Measurements from ENCODE around the gene SLX4IP.
A peak's percentile ranks its signal among the peaks of the same experiment; 100 is the strongest.

Gene SLX4IP

GRCh38 chr20:10466325-10466724 is 31.2 kb downstream of the SLX4IP start:
- DNase-seq (ENCODE audit: low read depth in 1 of 2, low spot score in 1 of 2) = no peak

GRCh38 chr20:10466855-10467254 is 31.8 kb downstream of the SLX4IP start:
- DNase-seq (ENCODE audit: low read depth in 1 of 2, low spot score in 1 of 2) = no peak

GRCh38 chr20:10467681-10468339 is 32.7 kb downstream of the SLX4IP start:
- DNase-seq (ENCODE audit: low read depth in 1 of 2, low spot score in 1 of 2) = no peak

DNA sequence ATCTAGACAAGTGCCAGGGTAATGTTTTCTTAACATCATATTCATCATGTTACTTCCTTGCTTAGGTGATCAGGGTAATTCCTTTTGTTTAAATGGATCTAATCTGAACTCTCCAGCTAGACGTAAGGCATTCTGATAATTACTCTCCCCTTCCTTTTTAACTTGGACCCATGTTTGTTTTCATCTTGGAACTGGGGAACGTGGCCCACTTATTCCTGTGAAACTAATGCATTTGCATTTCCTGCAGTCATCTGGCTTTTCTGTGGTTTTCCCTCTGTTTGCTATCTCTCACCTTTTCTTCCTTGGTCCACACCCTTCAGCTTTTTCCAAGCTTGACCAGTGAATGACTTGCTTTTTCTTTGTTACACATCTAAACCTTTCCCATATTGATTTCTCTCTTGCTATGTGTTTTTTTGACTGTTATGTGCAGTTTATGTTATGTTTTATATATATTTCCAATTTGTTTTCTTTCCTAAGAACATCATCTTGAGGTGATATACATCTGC is 33.3 kb downstream of the SLX4IP start:
- no peak for DNase-seq (ENCODE audit: low read depth in 1 of 2, low spot score in 1 of 2)

DNA sequence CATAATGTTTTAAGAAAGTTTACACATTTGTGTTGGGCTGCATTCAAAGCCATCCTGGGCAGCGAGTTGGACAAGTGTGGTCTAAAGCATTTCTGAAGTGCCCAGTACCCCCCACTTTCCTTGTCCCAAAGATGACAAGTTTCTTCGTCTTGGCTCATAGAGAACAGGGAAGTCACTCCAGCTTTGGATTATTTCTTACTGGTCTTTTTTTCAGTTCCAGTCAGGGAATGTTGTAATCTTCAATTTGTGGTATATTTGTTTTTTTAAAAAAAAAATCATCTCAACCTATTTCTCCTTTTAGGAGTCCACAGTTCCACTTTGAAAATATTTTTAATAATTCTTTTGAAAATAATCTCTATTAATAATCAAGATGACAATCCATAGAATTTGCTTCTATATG is 34.0 kb downstream of the SLX4IP start:
- no peak for DNase-seq (ENCODE audit: low read depth in 1 of 2, low spot score in 1 of 2)

DNA sequence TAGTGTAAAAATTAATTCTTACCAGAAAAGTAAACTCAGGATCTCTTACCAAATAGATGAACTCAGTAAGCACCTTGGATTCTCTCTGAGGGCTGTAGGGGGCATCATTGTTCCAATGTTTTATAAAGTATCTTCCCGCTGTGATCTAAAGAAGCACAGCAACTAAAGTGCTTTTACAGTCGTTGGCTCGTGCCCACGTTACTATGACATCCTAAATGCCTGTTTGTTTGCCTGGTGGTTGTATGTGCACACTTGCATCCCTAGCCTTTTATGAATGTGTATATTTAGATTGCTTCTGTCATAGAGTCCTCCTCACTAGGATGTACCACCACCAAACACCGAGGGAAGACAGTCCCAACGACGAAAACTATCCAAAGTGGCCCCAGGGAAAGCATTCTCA is 34.5 kb downstream of the SLX4IP start:
- DNase-seq (ENCODE audit: low read depth in 1 of 2, low spot score in 1 of 2) = peak in 1 of 2 donors; percentile 7

DNA sequence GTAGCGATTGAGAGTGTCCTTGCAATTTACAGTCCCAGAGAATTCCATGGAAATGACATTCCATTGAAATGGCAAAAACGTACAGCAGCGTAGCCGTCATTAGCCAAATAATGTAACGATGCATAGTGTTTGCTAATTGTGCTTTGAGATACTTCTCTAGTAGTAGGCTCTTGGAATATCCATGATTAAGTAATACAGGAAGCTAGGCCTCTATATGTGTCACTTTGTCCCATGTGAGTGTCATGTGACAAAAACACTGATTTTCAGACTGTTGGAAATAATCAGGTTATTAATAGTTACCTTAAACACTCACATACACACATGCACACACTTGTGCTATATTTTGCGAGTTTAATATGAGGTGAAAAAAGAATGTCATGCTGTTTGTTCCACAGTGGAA is 35.2 kb downstream of the SLX4IP start:
- DNase-seq (ENCODE audit: low read depth in 1 of 2, low spot score in 1 of 2) = no peak

DNA sequence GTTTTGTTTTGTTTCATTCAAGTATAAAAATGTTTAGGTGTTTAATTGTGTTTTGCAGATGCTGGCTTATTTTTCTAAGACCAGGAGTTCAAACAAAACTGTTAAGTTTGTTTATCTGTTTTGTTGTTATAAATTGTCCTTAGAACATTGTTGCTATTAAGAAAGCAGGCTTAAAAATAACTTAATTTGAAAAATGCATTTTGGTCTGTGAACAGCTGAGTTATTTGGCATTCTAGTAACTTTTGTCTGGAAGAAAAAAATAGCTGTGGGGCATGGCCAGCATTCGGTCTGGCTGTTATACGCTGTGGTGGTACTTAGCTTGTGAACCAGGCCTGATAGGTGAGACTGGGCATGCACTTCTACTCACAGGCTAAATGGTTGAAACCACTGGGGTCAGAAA is 37.8 kb downstream of the SLX4IP start:
- DNase-seq (ENCODE audit: low read depth in 1 of 2, low spot score in 1 of 2) = no peak

- DNase-seq (ENCODE audit: low read depth in 1 of 2, low spot score in 1 of 2) = no peak
These were observed 39.6 kb downstream of the SLX4IP start for GRCh38 chr20:10474606-10475184.

DNA sequence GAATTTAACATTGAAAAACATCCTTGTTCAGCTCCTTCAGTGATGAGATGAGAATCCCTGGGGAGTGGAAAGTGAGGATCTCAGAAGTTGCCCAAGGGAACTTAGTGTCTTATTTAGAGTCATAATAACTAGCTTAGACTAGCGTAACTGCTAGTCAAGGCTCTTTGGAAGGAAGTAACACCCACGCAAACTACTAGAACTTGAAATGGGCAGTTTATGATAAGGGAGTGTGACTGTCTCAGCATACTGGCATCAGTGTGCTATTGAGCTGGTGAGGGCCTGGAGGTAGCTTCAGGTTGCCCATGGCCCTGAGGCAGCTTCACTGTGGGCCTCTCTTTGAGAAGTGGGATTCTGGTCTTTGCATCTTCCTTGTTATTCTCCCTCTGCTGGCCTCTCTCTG is 40.1 kb downstream of the SLX4IP start:
- DNase-seq (ENCODE audit: low read depth in 1 of 2, low spot score in 1 of 2) = no peak

GRCh38 chr20:10476319-10476724 is 41.2 kb downstream of the SLX4IP start:
- no peak for DNase-seq (ENCODE audit: low read depth in 1 of 2, low spot score in 1 of 2)

DNA sequence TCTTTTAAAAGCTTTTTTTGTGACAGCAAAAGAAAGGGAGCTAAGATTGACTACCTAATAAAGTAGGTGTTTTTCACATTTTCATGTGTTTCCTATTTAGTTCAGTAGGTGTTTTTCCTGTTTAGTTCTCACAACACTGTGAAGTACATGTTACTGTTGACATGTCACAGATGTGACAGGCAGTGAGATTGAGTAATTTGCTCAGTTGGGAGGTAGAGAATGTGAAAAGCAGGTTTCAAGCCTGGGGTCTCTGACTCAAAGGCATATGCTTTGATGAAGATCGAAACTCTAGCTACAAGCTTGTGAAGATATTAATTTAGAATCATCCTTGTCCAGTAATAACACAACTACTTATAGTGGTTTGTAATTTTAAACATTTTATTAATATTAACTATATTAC is 43.1 kb downstream of the SLX4IP start:
- no peak for DNase-seq (ENCODE audit: low read depth in 1 of 2, low spot score in 1 of 2)

DNA sequence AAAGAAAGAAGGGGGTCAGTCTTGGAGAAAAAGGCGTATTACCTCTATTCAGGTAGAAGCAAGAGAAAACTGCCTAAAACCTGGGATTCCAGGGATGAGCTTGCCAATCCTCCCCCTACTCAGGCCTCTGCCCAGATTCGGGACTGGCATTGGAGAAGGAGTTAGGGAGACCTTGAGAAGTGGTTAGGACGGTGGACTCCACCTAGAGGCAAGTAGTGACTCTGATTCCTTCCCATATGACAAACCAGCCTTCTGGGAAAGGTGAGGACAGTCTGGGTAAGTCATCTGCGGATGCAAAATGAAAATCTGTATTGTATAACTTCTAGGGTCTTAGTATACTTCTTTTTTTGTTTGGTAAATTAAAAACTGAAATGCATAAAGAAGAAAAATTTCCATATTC is 43.8 kb downstream of the SLX4IP start:
- no peak for DNase-seq (ENCODE audit: low read depth in 1 of 2, low spot score in 1 of 2)

DNA sequence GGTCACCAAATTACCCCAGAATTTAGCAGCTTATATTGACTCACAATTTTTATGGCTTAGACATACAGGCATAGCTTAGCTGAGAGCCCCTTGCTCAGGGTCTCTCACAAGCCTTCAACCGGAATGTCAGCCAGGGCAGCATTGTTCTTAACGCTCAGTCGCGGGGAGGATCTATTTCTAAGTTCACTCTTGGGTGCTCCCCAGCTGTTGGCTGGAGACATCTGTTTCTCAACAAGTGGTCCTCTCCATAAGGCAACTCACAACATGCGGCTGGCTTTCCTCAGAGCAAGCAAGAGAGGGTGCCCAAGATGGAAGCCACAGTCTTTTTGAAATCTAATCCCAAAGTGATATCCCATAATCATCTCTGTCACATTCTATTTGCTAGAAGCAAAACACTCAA is 46.6 kb downstream of the SLX4IP start:
- DNase-seq (ENCODE audit: low read depth in 1 of 2, low spot score in 1 of 2) = no peak

DNA sequence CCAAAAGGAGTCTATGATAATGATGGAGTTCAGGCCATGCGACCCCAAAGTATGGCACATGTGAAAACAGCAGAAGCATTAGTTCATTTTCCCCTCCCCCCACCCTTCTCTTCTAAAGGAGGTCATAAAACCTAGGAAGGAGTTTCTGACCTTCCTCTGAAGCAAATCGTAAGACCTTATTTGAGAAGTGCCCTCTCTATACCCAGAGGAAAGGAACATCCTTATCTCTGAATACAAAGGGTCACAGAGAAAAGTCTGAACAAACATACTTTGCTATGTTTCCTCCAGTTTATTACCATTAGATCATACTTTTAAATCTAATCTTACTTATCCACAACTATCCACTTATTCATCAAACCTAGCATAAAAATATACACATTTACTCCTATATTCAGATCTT is 48.6 kb downstream of the SLX4IP start:
- DNase-seq (ENCODE audit: low read depth in 1 of 2, low spot score in 1 of 2) = no peak

- DNase-seq (ENCODE audit: low read depth in 1 of 2, low spot score in 1 of 2) = no peak
These were observed 52.3 kb downstream of the SLX4IP start for GRCh38 chr20:10487142-10488136.

DNA sequence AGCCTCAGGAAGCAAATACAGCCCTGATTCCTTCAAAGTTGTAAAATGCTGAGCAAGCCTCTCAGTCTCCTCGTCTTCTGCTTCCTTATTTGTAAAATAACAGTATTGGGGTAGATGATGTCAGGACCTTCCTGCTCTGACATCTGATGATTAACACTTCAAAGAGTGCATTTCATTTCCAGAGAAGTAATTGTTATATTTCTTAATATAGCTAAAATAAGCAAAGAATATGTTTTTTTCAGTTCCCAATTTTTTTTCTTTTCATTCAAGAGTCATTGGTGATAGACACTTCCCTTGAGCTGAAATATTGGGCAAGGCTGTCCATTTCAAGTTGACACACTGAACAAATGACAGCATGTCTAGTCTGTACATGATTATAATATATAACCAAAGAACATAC is 53.4 kb downstream of the SLX4IP start:
- no peak for DNase-seq (ENCODE audit: low read depth in 1 of 2, low spot score in 1 of 2)

DNA sequence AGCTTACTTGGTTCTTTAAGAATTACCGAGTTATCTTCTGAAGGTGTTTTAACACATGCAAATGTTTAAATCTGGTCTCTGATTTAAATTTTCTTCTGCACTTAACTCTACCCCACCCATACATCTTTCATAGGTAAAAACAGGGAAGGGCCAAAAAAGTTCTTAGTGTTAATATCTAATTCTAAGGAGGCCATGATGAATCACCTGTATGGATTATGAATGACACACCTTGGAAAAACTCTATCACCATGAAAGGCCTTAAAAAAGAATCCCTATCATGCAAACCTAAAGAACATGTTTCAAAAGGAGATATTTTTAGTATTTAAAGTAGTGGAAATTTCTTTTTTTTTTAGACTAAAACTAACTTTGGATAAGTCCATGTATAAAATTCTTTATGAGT is 54.7 kb downstream of the SLX4IP start:
- no peak for DNase-seq (ENCODE audit: low read depth in 1 of 2, low spot score in 1 of 2)

DNA sequence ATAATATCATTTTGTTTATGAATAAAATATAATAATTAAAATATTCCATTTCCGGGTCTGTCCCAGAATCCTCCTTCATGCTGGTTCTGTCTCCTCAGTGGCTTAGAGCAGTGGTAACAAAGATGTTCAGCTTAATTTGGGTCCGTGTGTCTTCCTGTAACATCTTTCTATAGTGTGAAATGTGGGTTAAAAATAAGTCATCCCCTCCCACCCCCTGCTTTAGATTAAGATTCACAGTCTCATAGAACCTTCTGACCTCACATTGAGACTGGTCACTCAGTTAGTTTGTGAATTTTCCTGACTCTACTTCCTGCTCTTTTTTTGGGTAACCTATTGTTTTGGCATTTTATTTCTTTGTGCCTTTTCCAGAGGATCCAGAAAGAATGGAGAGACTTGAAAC is 55.2 kb downstream of the SLX4IP start:
- DNase-seq (ENCODE audit: low read depth in 1 of 2, low spot score in 1 of 2) = no peak

GRCh38 chr20:10490706-10491105 is 55.6 kb downstream of the SLX4IP start:
- DNase-seq (ENCODE audit: low read depth in 1 of 2, low spot score in 1 of 2) = no peak

DNA sequence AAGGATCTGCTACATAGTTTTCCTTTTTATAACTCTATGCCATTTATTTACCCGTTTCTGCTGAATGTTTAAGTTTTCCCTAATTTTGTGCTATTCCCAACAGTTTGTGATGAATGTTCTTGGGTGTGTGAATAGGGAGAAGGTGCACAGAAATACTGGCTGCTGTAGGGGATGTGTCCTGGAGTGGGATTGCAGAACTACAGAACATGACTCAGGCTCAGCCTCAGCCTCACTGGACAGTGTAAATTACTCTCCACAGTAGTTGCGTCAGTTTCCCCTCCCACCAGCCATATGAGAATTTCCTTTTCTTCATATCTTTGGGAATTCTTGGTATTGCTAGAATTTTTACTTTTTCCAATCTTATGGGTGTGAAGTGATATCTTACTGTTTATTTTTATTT is 57.0 kb downstream of the SLX4IP start:
- DNase-seq (ENCODE audit: low read depth in 1 of 2, low spot score in 1 of 2) = no peak

DNA sequence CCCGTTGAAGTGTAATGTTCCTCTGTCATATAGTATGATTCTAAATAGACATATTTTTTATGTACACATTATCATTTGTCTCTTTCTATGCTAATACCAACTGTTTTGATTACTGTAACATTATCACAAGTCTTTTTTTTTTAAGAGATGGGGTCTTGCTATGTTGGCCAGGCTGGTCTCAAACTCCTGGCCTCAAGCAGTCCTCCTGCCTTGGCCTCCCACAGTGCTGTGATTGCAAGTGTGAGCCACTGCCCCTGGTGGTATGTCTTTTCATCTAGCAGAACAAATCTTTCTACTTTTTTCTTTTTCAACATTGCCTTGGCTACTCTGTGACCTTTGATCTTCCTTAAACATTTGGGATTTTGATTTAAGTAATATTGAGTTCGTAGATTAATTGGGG is 57.7 kb downstream of the SLX4IP start:
- no peak for DNase-seq (ENCODE audit: low read depth in 1 of 2, low spot score in 1 of 2)

Measured in activated CD4-positive, alpha-beta T cell treated with anti-CD3 and anti-CD28 coated beads, Interleukin-2, amount 50 U/mL, for 24 hours (primary cell).